NCI-H1417 treated with DMSO at 0.1 percent for 48 hours (cell line): ENCODE measurements around the gene SGMS1.
"Not testable (repeated sequence)": the region's sequence is repeated elsewhere in the genome, so short reads cannot be mapped to it uniquely, and the experiment has no call there.

ENCODE experiments used
- DNase-seq: peaks from one replicate; lab custom pipeline; 2025; lab: John Stamatoyannopoulos, UW

The SGMS1 gene

DNA sequence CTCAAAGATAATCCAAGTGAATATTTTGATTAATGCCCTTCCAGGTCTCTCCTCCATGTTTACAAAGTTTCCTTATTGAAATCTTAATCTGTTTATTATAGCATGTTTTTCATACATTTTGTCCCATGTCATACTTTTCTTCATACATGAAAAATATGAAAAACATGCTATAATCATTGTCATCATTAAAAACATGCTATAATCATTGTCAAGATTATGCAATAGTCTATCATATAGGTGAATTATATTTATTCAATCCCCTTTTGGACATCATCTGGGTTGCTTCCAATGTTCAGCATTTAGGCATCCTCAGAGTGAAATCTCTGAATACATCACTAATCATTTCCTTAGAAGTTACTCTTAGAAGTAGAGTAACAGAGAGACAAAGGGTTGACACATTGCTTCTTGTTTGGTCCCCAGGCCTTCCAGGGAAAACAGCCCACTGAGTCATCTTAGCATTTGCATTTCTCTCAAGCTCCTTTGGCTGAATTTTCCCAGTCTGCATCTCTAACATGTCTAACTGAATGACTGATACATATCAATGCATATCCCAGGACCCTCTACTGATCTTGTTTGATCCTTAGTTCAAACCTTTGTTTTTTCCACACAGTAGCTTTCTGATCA is 87.0 kb downstream of the SGMS1 start:
- DNase-seq: no peak

GRCh38 chr10:50534748-50535376 is 88.9 kb downstream of the SGMS1 start:
- not testable (repeated sequence) for DNase-seq

GRCh38 chr10:50533296-50533695 is 90.5 kb downstream of the SGMS1 start:
- no peak for DNase-seq

GRCh38 chr10:50531388-50532077 is 92.2 kb downstream of the SGMS1 start:
- DNase-seq: no peak

DNA sequence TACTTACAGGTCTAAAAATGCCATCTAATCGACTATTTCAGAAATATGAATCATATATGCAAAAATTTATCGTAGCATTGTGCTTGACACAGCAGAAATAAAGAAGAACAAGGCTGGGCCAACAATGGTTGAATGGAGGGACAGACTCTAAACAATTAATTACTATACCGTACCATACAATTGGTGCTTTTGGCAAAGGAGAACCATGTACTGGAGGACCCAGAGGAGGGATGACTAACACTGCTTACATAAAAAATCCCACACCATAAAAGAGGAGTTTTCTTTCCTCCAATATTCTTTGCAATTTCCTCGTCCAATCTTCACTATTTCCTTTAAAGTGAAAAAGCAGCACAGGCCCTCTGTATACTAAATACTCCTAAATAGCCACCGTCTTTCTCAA is 94.1 kb downstream of the SGMS1 start:
- no peak for DNase-seq

DNA sequence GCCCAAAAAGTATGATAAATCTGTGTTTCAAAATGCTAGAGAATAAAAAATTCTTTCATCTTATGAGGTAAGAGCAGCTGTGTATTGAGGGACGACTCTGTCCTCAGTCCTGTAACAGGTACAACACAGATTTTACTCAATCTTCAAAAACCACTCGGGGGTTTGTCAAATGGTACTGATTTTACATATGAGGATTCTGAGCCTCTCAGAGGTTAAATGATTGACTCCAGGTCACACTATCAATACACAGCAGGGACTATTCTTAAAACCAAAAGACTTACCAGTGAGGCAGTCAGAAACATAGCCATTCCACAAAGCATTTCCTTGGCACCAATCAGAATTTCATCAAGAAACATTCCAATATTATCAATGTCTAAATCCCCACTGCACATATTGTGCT is 95.5 kb downstream of the SGMS1 start:
- no peak for DNase-seq

DNA sequence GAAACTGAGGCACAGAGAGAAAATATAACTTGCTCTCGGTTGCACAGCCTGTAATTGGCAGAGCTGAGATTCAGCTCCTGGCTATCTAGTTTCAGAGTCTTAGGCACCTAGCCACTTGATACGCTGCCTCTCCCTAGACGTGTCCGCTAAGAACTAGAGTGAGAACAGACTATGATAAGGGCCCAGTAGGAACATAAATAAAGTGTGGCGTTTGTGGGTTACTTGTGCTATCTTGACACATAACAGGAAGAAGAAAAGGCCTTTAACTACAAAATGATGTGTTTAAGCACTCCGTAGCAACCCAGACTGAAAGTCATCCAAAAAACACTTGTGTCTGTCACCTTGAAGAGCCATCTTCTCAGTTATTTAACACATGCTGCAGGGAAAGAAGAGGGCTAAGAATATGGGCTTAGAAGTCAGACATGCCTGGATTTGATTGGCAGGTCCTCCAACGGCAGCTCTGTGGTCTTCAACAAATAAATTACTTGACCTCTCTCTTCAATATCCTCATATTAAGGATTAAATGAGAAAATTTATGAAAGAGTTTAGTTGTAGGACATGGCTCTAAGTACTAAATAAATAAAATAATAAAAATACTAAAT is 96.2 kb downstream of the SGMS1 start:
- DNase-seq: no peak

GRCh38 chr10:50526185-50526584 is 97.6 kb downstream of the SGMS1 start:
- no peak for DNase-seq

- DNase-seq: no peak
These were observed 100.4 kb downstream of the SGMS1 start for GRCh38 chr10:50523357-50523756.

DNA sequence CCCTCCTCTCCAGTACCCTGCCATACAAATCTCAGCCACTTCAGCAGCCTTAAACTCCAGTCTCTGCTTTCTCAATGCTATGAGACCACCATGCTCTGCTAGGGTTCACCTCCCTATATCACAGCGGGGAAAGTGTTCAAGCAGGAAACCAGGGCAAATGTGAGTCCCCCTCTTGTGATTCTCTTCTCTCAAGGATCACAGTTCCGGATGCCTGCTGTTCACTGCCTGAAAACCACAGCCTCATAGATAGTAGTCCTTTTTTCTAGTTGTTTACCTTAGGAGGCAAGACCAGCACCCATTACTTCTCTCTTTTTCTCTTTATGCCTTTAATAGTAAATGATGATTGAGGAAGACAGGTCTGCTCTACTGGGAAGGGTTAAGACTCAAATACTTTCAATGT is 100.8 kb downstream of the SGMS1 start:
- DNase-seq: no peak

DNA sequence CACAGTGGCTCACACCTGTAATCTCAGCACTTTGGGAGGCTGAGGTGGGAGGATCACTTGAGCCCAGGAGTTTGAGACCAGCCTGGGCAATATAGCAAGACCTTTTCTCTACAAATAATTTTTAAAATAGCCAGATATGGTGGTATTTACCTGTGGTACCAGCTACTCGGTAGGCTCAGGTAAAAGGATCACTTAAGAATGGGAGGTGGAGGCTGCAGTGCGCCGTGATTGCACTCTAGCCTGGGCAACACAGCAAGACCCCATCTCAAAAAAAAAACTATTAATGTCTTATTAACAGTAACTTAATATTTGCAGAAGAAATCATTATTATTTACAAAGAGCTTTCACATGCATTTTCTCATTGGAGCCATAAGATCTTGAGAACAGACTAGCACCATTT is 103.6 kb downstream of the SGMS1 start:
- DNase-seq: no peak

- DNase-seq: no peak
These were observed 106.1 kb downstream of the SGMS1 start for GRCh38 chr10:50517626-50518025.

DNA sequence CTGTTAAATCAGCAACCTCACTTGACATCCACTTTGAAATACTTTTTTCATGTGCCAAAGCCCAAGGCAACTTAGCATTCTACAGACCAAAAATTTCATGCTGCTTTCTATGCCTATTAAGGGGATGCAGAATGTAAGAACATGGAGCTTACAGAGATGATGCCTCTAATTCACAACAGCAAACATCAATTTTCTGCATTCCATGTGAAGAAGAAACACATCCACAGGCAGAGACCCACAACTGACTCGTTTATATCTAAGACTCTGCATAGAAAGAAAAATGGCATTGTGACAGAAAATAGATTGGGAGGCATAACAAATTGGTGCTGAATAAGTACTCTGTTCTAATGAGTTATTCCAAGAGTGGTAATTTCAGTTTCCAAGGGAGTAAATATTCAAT is 107.6 kb downstream of the SGMS1 start:
- DNase-seq: no peak

- DNase-seq: no peak
These were observed 108.3 kb downstream of the SGMS1 start for GRCh38 chr10:50515420-50515819.

DNA sequence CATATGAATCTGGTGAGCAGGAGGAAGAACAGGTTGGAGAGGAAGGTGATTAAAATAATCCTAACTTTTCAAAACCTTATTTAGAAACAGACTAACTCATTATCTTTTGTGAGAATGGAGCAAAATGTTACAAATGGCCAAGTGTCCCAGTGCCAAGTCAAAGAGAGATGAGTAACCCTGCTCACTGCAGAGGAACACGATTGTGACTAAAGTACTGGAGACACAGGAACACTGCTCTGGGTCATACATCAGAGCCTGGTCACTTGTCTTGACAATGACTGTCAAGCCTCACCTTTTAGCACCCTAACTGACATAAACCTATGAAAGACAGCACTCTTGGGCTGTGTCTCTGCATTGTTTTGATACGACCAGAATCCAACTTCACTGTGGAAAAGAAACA is 108.8 kb downstream of the SGMS1 start:
- no peak for DNase-seq

DNA sequence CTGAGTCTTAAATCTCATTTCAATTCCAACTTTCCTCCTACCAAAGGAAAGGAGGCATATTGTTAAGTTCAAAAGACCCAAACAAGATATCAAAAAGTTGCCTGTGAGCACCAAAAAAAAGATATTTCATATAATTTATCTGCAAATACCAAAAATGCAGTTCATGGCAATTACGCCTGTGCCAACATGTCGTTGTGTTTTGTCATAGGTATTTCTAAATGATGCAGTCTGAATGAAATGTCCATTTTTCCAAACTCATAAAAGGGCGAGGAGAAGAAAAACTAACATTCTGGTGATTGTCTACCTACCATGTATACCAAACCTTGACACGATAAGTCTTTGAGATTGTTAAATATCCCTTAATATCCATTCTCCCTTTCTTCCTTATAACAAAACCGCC is 109.8 kb downstream of the SGMS1 start:
- DNase-seq: no peak

- DNase-seq: no peak
These were observed 110.9 kb downstream of the SGMS1 start for GRCh38 chr10:50512743-50513416.

DNA sequence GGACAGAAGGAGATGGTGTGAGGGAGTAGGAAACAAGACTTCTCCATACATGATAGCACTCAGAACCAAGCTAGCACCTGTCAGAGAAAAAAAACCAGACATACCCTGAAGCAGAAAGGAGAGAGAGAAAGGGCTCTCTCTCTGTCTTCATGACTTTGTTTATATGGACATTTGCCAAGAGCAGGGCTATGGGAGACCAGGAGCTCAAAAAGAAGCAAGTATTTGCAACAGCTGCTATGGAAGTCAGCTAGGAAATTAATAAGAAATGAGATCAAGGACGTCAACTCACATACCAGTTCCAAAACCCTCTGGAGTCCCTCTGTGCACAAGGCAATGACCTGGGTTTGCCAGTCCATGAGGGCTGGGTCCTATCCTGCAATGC is 111.6 kb downstream of the SGMS1 start:
- DNase-seq: no peak

DNA sequence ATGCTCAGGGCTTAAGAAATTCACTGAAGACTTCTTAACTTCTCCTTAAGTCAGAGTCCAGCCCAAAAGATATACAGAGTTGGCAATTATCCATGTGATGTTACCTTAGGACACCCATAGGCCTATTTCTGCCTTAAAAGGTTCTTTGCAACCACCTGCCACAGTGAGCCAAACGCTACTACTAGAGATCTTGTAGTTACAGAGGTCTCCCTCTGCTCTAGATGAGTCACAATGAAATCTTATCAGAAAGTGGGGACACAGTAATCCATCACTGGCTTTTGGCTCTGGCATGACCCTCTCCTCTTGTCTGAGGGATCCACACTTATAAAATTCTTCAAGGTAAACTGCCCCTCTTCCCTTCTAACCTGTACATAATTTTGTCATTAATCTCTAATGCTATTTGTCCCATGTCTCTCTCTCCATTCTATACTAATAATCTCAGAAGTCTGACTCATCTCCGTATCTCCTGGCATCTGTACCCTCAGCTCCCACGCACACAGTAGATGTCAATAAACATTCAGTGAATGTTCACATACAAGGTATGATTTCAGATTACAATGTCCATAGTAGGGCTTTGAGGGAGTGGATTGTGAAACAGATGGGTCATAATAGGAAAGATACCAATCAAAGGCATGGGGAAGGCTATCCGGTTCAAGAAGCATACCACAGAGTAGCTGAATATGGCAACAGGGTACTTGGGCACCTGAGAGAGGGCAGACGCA is 112.1 kb downstream of the SGMS1 start:
- DNase-seq: no peak

- DNase-seq: no peak
These were observed 113.0 kb downstream of the SGMS1 start for GRCh38 chr10:50510517-50511473.
